Loucy (cell line): Measurements from ENCODE around the gene CNTFR.

Experiments
- H2AFZ ChIP-seq: fragments of 200-600 bp; sonication (generic); 2 replicates; pipeline ENCODE4 v1.6.0; 2016; ENCODE audit warnings: antibody characterized with exemption, mild to moderate bottlenecking, low read length, moderate library complexity
- H3F3A ChIP-seq: fragments of 200-600 bp; 2 replicates; pipeline ENCODE4 v1.6.0; 2016; ENCODE audit warnings: antibody characterized with exemption, low read depth, mild to moderate bottlenecking
- H3K27me3 ChIP-seq: fragments of 200-600 bp; sonication (generic); 2 replicates; pipeline ENCODE4 v1.6.1; 2014; ENCODE audit warnings: low read length, mild to moderate bottlenecking; ENCODE audit not compliant: insufficient read depth, poor library complexity, severe bottlenecking
- H3K36me3 ChIP-seq: fragments of 200-600 bp; sonication (generic); 2 replicates; pipeline ENCODE4 v1.6.1; 2016; ENCODE audit warnings: low read length; ENCODE audit not compliant: insufficient read depth
- H3K4me1 ChIP-seq: fragments of 200-600 bp; sonication (generic); 2 replicates; pipeline ENCODE4 v1.5.1; 2014; ENCODE audit warnings: low read length, mild to moderate bottlenecking; ENCODE audit not compliant: insufficient read depth, poor library complexity, severe bottlenecking
- H3K4me2 ChIP-seq: fragments of 200-600 bp; sonication (generic); 2 replicates; pipeline ENCODE4 v1.6.0; 2014; ENCODE audit warnings: antibody characterized with exemption, low read length, low read depth, mild to moderate bottlenecking; ENCODE audit not compliant: poor library complexity, severe bottlenecking
- H3K4me3 ChIP-seq: fragments of 200-600 bp; sonication (generic); 2 replicates; pipeline ENCODE4 v1.5.1; 2014; ENCODE audit warnings: low read length, mild to moderate bottlenecking, mixed read lengths; ENCODE audit not compliant: poor library complexity, severe bottlenecking
- H3K79me2 ChIP-seq: fragments of 200-600 bp; sonication (generic); 2 replicates; pipeline ENCODE4 v1.6.1; 2014; ENCODE audit warnings: low read length; ENCODE audit not compliant: insufficient read depth
- H3K9ac ChIP-seq: fragments of 200-600 bp; sonication (generic); 2 replicates; pipeline ENCODE4 v1.6.0; 2014; ENCODE audit warnings: mild to moderate bottlenecking, low read depth, low read length, moderate library complexity; ENCODE audit not compliant: poor library complexity, severe bottlenecking
- H3K9me2 ChIP-seq: fragments of 200-600 bp; sonication (generic); replicated peaks from 2 replicates; pipeline ENCODE4 v1.6.1; 2016; ENCODE audit warnings: low read depth, low read length, mixed read lengths
- H3K9me3 ChIP-seq: fragments of 200-600 bp; sonication (generic); 2 replicates; pipeline ENCODE4 v1.6.1; 2014; ENCODE audit warnings: mild to moderate bottlenecking, antibody characterized with exemption, low read length, low read depth; ENCODE audit not compliant: insufficient read depth
- H4K20me1 ChIP-seq: fragments of 200-600 bp; sonication (generic); 2 replicates; pipeline ENCODE4 v1.6.0; 2014; ENCODE audit warnings: antibody characterized with exemption, low read length, mild to moderate bottlenecking; ENCODE audit not compliant: insufficient read depth, poor library complexity, severe bottlenecking
- EZH2phosphoT487 ChIP-seq: fragments of 200-600 bp; IDR thresholded peaks from 2 replicates; pipeline ENCODE4 v1.6.1; 2018; ENCODE audit warnings: antibody characterized with exemption, mild to moderate bottlenecking, moderate library complexity, borderline replicate concordance
- TF ChIP-seq, protein P1 (sequence below): fragments of 200-600 bp; sonication (generic); conservative IDR thresholded peaks from 2 replicates; pipeline ENCODE4 v1.5.1; 2014; ENCODE audit warnings: mild to moderate bottlenecking, antibody characterized with exemption, low read length

Gene CNTFR

DNA sequence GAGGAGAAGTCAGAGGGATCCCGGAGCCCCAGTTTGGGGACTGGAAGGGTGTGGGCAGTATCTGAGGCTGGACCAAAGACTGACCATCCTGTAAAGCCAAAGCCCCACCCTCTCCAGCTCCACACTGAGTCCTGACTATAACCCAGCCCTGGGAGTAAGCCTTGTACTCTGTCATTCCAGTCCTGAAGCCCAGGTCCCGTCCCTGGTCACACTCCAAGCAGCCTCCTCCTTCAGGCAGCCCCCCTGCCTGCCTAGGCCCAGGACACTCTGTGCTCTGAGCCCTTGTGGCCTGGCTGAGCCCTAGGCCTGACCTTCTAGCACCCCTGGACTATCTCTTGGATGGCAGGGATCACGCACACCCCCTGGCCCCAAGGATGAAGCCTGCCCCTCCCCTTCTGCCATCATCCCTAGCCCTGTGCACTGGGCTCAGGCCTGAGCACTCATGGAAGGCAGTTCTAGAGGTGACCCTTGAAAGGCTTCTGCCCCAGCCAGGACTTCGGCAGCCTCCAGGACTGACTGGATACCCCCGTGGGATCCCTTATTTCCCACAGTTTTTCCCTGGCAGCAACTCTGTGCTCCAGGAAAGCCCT lies 38.7 kb downstream of the CNTFR start:
- H3K4me1 ChIP-seq = no peaks in the 10 kb centered on the region
- no peaks in the 10 kb centered on the region for H3F3A ChIP-seq
- H3K4me2 ChIP-seq = no peak overlapping the region
- no peak overlapping the region for H3K9ac ChIP-seq
- no peaks in the 10 kb centered on the region for H3K36me3 ChIP-seq
- H3K9me3 ChIP-seq = no peaks in the 10 kb centered on the region
- no peaks in the 10 kb centered on the region for H3K79me2 ChIP-seq
- no peak overlapping the region for H3K4me3 ChIP-seq
- no peaks in the 10 kb centered on the region for H3K9me2 ChIP-seq
- TF ChIP-seq, protein P1, sequence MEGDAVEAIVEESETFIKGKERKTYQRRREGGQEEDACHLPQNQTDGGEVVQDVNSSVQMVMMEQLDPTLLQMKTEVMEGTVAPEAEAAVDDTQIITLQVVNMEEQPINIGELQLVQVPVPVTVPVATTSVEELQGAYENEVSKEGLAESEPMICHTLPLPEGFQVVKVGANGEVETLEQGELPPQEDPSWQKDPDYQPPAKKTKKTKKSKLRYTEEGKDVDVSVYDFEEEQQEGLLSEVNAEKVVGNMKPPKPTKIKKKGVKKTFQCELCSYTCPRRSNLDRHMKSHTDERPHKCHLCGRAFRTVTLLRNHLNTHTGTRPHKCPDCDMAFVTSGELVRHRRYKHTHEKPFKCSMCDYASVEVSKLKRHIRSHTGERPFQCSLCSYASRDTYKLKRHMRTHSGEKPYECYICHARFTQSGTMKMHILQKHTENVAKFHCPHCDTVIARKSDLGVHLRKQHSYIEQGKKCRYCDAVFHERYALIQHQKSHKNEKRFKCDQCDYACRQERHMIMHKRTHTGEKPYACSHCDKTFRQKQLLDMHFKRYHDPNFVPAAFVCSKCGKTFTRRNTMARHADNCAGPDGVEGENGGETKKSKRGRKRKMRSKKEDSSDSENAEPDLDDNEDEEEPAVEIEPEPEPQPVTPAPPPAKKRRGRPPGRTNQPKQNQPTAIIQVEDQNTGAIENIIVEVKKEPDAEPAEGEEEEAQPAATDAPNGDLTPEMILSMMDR = no peak
- no peak for TF ChIP-seq EZH2phosphoT487
- H4K20me1 ChIP-seq = no peaks in the 10 kb centered on the region
- H2AFZ ChIP-seq = no peak overlapping the region
- H3K27me3 ChIP-seq = no peaks in the 10 kb centered on the region

GRCh38 chr9:34550016-34550680 lies 39.4 kb downstream of the CNTFR start:
- TF ChIP-seq, protein P1 = no peak
- TF ChIP-seq EZH2phosphoT487 = no peak
- no peaks in the 10 kb centered on the region for H3K4me1 ChIP-seq
- H3K27me3 ChIP-seq = no peaks in the 10 kb centered on the region
- no peaks in the 10 kb centered on the region for H3K9me2 ChIP-seq
- no peaks in the 10 kb centered on the region for H3F3A ChIP-seq
- H3K9ac ChIP-seq = no peak overlapping the region
- H3K79me2 ChIP-seq = no peaks in the 10 kb centered on the region
- H3K36me3 ChIP-seq = no peaks in the 10 kb centered on the region
- H4K20me1 ChIP-seq = no peaks in the 10 kb centered on the region
- no peak overlapping the region for H3K4me3 ChIP-seq
- no peak overlapping the region for H2AFZ ChIP-seq
- no peaks in the 10 kb centered on the region for H3K9me3 ChIP-seq
- H3K4me2 ChIP-seq = no peak overlapping the region

- no peaks in the 10 kb centered on the region for H4K20me1 ChIP-seq
- H3K9me3 ChIP-seq = no peaks in the 10 kb centered on the region
- H3K79me2 ChIP-seq = no peaks in the 10 kb centered on the region
- no peaks in the 10 kb centered on the region for H3K4me1 ChIP-seq
- TF ChIP-seq, protein P1 = no peak
- no peak for TF ChIP-seq EZH2phosphoT487
- no peak overlapping the region for H3K9ac ChIP-seq
- H3F3A ChIP-seq = no peaks in the 10 kb centered on the region
- no peak overlapping the region for H2AFZ ChIP-seq
- H3K4me3 ChIP-seq = no peak overlapping the region
- H3K27me3 ChIP-seq = no peaks in the 10 kb centered on the region
- no peaks in the 10 kb centered on the region for H3K36me3 ChIP-seq
- H3K4me2 ChIP-seq = no peak overlapping the region
- H3K9me2 ChIP-seq = no peaks in the 10 kb centered on the region
Observed at GRCh38 chr9:34549407-34549732, 40.2 kb downstream of the CNTFR start.
